NCI-H524 (cell line): Measurements from ENCODE around the gene VANGL1.

Experiments
- DNase-seq, 2 experiments: peaks; one replicate each; lab custom pipeline; 2025; lab: John Stamatoyannopoulos, UW

Gene VANGL1

GRCh38 chr1:115744646-115745275 is 103.0 kb downstream of the VANGL1 start:
- no peak for DNase-seq

DNA sequence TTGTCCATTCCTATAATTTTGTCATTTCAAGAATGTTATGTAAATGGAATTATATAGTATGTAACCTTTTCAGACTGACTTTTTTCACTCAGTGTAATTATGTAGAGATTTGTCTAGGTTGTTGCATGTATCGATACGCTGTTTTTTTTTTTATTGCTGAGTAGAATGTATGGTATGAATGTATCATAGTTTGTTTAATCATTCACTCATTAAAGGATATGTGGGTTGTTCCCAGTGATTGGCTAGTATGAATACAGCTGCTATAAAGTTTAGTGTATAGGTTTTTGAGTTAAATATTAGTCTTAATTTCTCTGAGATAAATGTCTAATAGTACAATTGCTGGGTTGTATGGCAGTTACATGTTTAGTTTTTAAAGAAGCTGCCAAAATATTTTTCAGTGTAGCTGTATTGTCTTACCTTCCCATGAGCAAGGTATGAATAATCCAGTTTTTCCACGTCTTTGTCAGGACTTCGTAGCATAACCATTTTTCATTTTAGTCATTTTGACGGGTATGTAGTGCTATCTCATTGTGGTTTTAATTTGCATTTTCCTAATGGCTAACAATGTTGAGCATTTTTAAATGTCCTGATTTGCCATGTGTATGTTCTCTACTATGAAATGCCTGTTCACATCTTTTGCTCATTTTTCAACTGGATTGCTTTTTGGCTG is 104.4 kb downstream of the VANGL1 start:
- no peak for DNase-seq
